NCI-H345 treated with DMSO at 0.1 percent for 48 hours (cell line): ENCODE measurements around the gene CTNNBL1.
A peak's percentile ranks its signal among the peaks of the same experiment; 100 is the strongest.

Source experiments
- DNase-seq: peaks from one replicate; lab custom pipeline; 2025; ENCODE audit not compliant: unreplicated experiment; lab: John Stamatoyannopoulos, UW

Gene CTNNBL1

GRCh38 chr20:37895166-37895565, 201.3 kb downstream of the CTNNBL1 start:
- no peak for DNase-seq

DNA sequence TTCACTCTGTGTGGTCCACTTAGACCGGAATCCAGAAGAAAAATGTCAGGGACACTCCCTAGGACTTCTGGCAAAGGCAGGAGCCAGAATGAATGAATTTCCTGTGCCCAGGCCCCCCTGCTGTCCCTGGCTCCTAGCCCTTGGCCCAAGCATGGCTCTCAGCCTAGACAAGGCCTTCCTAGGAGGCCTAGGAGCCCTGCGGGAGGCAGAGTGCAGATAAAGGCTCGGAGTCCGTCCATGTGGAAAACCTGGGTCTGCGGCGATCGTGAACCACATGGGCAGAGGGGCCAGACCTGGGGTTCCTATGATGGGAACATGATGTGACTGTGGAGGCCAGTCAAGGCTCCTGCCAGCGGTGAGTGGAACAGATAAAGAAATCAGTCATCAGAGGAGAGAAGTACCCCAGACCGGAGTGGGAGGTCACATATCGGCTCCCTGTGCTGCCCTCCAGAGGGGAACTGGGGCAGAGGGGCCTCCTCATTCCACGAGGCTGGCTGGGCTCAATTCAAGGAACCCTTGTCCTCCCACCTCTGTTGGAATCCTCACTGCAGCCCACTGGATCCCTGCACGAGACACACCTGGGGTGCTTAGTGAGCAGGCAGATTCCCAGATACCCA, 203.2 kb downstream of the CTNNBL1 start:
- DNase-seq, result no peak

DNA sequence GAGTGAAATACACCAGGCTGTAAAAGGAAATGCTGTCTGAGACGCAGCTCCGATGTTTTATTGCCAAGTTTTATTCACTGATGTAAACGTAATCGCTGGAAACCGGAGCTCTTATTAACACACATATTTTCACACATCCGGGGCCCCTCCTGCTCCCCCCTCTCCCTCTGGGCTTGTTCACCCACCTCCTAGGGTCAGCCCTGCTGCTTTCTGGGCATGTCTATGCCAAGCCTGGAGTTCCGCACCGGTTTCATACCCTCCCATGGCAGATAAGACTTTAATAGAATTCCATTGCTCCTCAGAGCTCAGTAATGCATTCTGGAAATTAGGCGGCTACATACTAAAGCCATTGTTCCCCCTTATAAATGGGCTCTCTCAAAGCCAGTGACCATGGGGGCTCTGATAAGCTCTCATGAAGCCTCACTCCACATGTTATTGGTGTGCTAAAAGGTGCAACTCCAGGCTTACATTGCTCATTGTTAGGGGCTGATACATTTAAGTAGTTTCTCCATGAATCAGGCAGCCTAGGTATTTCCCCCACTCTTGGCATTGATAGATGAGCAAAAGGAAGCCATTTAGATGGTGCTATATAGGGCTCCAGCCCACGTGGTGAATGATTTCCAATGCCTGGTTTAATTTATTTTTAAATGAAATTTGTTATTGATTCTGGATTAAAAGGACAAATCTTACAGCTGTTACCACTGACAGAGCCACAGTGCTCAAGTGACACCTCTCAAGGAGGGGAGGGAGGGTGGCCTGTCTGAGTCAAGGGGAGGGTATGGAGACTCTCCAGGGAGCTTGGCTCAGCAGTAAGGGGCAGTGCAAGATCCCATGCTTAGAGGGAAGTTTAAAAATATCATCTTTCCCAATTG, 204.6 kb downstream of the CTNNBL1 start:
- DNase-seq, result no peak

GRCh38 chr20:37899105-37900045, 205.5 kb downstream of the CTNNBL1 start:
- no peak for DNase-seq

DNA sequence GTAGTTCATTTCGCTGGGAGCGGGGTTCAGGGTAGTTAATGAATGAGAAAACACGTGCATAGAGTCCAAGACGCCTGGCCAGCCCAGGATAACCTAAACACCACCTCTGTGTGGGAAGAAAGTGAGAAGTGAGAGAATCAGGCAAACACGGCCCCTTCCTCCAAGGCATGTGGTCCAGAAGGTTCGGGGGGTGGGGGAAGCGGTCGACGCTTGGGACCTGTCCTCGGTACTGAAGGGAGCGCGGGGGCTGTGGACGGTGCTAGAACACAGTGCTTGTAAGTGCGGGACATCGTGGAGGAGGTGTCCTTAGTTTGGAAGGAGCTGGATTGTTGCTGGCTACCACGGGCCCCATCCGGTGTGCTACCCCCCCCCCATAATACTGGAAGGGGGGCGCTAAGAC, 207.4 kb downstream of the CTNNBL1 start:
- DNase-seq, result no peak

DNA sequence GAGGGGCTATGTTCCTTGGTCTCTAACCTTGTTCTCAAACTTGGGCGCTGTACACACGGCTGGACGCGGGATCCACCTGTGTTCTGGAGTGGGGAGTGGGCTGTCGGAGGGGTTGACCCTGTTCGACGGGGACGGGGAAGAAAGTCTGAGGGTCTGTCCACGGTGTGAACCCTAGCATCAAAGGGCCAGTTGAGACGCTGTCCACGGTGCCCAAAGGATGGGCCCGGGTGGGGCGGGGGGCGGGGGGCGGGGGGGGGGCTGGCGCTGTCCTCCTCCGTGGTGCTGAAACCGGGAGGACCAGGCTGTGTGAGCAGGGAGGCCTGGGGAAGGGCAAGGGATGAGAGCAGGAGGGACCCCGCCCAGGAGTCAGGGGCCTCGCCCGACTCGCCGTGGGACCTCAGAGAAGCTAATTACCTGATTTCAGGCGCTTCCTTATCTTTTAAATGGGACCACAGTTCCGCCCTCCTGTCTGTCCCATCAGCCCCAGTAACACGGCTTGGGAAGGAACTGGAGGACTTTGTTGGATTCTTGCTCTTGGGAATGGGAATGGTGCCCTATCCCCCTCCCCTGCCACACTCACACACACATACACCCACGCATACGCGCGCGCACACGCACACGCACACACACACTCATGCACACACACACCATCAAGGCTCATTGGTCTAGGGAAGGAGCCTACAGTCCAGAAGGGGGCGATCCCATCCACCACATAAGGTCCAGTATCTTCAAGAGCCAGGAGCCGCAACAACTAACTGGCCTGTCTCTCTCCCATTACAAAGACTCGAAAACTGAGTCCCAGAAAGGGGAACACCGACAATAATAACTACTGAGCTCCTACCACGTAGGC, 208.0 kb downstream of the CTNNBL1 start:
- DNase-seq, result peak; percentile 38

DNA sequence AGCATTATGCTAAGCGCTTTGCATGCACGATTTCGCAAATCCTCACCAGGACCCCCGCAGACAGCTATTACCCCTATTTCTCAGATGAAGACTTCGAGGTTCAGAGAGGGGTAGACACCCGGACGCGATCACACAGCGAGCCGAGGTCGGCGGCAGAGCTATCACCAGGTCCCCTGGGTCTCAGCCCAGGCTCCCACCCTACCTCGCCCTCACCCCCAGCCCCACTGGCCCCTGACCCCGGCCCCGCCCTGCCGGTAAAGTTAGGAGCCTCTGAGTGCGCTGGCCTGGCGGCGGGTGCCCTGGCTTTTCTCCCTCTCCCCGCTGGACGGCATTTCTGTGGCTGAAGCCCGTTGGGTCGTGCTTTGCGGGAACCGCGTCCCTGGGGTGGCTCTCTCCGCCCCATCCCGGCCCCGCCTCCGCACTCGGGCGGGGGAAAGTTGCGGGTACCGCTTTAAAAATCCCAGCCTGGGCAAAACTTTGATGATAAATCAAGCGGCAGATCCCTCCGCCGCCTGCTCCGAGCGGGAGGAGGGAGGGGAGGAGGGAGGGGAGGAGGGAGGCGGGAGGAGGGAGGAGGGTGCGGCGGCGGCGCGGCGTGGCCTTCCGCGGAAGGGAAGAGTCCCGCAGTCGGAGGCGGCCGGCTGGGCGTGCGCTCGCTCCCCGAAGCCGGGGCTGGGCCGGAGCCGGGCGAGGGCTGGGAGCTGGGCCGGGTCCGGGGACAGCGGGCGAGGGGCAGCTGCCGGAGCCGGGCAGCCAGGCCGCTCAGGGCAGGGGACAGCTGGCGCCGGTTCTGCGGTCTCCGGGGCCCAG, 208.9 kb downstream of the CTNNBL1 start, which contains the start of gene VSTM2L:
Gene VSTM2L (plus strand): TSS at position 624 of the 810 bp plus-strand sequence. CDS start 224 bp downstream, outside the sequence.
- no peak for DNase-seq

DNA sequence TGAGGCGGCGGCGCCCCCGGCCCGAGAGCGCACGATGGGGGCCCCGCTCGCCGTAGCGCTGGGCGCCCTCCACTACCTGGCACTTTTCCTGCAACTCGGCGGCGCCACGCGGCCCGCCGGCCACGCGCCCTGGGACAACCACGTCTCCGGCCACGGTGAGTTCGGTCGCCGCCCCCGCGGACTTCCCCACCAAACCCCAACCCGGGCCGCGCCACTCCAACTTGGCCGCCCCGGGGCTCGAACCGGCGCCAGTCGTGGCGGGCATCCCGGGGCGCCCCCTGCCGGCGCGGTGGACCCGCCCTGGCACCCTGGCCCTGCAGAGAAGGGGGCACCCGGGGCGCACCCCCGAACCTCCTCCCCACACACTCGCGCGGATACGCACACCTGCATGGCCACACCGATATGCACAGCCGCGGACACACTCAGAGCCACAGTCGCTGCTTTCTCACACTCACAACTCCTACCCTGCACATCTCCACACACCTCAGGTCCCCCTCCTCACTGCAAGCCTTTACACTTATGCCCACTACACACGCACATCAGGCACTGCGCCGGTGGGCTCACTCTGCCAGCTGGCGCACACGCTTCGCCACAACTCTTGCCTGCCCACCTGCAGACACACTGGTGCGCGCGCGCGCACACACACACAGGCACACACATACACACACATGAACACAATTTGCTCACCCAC, 209.6 kb downstream of the CTNNBL1 start:
- DNase-seq, result no peak

DNA sequence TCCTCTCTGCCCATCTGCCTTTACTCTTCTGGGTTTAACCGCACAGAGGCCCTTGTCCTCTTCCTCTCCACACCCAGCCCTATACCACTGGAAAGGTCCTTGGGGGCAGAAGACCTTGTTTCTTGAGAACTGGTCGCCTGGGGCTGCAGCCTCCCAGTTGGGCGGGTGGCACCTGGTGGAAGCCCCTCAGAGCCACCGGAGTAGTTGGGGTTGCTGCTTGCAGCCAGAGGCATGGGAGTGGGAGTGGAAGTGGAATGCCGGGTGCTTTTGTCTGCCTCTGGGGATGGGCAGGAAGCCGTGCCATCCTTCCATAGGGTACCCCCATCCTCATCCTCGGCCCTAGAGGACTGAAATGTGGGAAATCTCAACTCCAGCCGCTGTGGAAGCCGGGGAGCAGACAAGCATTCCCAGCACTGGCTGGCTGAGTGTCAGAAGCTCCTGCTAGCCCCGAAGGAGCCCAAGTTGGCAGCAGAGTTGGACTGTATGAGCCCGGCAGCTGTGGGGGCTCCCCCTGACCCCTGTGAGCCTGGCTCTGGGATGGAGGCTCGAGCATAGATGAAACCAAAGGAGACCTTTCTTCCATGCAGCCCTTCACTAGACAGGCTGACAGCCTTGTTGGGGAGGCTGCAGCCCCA, 210.3 kb downstream of the CTNNBL1 start:
- no peak for DNase-seq

DNA sequence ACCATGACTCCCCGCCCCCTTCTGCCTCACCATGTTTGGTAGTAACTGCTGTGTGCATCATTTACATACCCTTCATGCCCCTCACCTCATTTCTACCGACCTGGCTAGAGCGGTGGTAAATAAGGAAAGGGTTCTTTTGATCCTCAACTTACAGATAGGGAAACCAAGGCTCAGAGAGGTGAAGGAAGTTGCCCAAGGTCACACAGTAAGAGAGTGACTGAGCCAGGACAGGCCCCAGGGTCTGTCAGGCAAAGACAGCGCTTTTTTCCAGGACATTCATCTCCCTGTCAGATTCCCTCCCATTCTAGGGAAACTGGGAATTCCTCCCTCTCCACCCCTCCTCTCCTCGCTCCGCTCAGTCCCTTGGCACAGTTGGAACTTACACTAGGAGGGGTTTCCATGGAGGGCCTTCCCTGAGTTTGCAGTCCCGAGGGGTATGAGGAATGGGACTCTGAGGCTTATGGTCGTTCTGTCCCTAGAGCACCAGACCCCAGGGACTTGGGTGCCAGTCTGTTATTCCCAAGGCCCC, 211.1 kb downstream of the CTNNBL1 start:
- DNase-seq, result no peak

GRCh38 chr20:37905671-37906613, 212.1 kb downstream of the CTNNBL1 start:
- no peak for DNase-seq

DNA sequence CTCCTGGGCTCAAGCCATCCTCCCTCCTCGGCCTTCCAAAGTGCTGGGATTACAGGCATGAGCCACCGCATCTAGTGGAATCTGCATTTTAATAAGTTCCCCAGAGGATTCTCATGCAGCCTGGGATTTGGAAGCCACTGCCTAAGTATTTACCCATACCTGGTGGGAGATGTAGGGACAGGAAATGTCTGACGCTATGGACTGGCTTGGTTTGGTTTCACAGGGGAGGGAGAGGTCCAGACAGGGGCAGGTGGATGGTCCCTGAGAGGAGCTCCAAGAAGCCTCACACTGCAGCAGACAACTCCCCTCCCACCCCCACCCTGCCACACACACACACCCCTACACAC, 213.5 kb downstream of the CTNNBL1 start:
- DNase-seq, result no peak

GRCh38 chr20:37907677-37908401, 214.0 kb downstream of the CTNNBL1 start:
- peak; percentile 81 for DNase-seq

DNA sequence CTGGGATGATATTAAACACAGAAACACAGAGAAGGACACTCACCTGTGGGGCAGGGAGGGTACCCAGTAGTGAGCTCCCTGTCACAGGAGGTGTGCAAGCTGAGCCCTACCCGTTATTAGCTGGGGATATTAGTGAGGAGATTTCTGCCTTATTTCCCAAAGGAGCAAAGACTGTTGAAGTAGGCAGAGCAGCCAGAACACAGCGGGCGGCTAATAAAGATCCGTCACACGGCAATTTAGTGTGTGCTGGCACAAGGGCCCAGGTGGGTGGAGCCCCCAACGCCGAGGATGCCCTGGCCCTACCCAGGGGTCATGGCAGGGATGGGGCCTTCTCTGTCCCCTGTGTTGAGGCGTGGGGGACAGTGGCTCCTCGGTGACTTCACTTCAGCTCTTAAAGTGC, 217.4 kb downstream of the CTNNBL1 start:
- DNase-seq, result no peak

GRCh38 chr20:37911838-37912281, 218.0 kb downstream of the CTNNBL1 start:
- DNase-seq, result no peak

DNA sequence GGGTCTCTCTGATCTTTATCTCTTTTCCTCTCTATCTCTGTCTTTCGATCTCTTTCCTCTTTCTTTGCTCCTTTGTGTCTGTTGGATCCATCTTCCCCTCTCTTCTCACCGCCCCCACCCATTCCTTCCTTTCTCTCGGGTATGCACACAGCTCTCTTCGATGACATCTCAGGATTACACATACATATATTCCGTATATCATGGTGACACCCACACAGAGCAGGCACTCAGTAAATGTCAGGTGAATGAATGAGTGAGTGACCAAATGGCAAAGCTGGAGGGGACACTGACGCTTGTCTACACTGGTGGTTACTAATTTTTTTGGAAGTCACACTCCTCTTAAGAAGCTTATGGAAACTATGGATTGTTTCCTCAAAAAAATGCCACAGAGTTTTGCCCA, 219.0 kb downstream of the CTNNBL1 start:
- DNase-seq, result no peak
